Measurements from ENCODE around the gene IRX3. TPM values are rescaled to one million over a fixed set of nuclear protein-coding genes. Genes with fewer than 3 reads are reported as not detected.

Gene IRX3
- 38.9 TPM for total RNA-seq

- ATAC-seq = peak; percentile 78
Measured at GRCh38 chr16:54286366-54287130, at the start of gene IRX3. TSS of gene IRX3 (minus strand) at chr16:54286787. CDS start at chr16:54286050, 737 bp downstream.

GRCh38 chr16:54335230-54335629, 48.6 kb upstream of the IRX3 start:
- no peak for ATAC-seq

DNA sequence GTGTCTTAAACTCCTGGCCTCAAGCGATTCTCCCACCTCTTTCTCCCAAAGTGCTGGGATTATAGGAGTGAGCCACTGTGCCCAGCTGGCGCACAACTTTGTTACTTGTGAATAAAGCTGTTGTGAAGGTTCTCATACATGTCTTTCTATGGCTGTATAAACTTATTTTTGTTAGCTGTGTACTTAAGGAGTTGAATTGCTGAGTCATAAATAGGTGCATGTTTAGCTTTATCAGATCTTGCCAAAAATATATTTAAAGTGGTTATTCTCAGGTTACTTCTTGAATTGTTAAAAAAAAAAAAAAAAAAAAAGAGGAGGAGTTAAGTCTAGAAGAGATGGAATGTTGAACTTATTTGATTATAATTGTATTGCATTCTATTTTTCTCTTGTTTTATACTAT, 47.6 kb upstream of the IRX3 start:
- ATAC-seq = peak; percentile 26

DNA sequence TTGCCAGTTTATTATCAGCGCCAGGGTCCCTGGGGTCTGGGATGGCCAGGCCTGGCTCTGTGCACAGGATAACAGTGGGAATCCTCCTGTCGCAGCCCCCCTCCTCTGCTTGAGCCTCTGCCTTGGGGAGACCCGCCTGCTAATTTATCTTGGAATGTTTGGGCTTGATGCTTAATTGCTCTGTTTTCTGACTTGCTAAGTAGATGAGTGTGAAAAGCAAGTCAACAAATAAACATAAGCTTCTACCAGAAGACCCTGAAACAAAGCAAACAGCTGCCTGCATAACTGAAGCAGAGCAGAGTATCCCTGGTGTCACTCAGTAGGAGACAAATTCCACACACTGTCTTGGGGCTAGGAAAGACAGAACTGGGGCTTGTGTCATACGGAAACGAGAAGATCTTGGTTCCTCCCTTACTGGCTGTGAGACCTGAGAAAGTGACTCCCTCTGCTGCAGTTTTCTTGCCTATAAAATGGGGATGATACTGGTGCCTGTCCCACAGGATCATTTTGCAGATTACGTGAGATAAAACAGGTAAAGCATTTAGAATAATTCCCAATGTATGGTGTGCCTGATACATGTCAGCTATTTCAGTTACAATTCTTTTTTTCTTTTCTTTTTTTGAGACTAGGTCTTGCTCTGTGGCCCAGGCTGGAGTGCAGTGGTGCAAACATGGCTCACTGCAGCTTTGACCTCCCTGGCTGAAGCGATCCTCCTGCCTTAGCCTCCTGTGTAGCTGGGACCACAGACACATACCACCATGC, 44.8 kb upstream of the IRX3 start:
- no peak for ATAC-seq

- ATAC-seq = no peak
Measured at GRCh38 chr16:54327609-54328008, 41.0 kb upstream of the IRX3 start.

DNA sequence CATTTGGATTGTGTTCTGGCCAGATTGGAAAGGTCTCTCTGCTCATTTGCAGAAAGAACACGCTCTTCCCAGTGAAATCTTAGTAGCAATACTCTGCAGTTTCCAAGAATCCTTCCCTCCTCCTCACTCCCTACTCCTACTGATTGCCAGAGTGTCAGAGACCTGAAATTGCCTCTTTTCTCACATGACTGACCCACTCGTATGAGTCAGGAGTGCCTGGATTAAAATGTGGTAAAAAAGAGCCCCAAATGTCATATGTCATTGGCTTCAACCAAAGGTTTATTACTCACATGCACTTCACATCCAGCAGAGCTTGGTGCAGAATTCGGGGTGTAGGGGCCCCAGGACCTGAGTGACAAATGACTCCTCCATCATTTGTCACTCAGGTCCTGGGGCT, 39.7 kb upstream of the IRX3 start:
- ATAC-seq = no peak

GRCh38 chr16:54325616-54326265, 39.2 kb upstream of the IRX3 start:
- ATAC-seq = no peak

DNA sequence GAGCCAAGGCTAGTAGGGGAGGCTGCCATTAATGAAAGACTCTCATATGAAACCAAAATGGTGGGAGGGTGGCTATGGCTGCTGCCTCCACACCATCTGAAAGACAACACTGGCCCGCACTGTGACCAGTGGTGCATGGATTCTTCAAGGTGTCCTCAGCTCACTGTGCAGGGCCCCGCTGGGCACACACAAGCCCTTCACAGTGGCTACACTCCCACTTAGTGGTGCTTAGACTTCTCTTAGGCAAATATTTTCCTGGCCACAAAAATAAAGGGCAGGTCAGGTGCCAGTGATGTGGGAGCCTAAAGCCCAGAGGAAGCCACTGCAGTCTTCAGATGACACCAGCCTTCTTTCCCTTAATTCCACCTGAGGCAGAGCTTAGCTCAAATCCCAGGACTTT, 38.1 kb upstream of the IRX3 start:
- ATAC-seq = no peak

- no peak for ATAC-seq
Measured at GRCh38 chr16:54320697-54321340, 34.2 kb upstream of the IRX3 start.

DNA sequence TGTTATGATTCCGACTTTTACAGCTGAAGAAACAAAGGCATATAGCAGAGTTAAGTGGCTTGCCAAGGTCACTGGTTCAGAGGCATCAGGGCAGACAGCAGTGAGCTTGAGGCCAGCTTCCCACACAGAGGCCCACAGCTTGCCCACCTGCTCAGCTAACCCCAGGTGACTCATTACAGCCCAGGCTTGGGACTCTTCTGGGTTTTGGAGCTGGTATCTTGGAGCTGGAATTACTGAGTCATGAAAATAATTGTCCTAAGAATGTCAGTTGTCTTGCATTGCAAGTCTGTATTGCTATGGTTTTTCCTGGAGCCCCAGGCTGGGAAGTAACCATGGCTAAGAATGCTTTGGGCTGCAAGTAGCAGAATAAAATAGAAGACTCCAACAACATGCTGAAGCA, 32.4 kb upstream of the IRX3 start:
- ATAC-seq = no peak

DNA sequence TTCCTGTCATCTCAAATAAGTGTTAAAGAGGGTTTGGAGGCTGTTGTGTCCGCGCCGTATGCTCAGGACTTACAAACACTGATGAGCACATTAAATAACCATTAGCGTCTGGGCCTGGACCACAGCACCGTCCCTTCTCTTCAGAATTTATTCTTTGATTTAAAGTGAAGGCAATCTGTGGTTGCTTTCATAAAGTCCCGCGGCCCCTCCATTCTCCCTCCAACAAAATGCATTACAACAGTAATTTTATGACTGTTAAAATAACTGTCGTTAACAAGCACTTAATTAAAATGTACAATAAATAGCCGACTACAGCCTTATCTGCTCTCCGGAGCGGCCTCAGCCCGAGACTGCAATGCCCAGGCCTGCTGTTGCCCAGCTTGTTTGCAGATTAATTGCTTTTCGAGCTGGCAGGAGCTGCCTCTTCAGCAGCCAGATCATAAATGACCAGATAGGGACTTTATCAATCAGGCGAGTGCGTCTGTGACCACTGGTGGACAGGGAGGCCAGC, 30.6 kb upstream of the IRX3 start:
- ATAC-seq = no peak

DNA sequence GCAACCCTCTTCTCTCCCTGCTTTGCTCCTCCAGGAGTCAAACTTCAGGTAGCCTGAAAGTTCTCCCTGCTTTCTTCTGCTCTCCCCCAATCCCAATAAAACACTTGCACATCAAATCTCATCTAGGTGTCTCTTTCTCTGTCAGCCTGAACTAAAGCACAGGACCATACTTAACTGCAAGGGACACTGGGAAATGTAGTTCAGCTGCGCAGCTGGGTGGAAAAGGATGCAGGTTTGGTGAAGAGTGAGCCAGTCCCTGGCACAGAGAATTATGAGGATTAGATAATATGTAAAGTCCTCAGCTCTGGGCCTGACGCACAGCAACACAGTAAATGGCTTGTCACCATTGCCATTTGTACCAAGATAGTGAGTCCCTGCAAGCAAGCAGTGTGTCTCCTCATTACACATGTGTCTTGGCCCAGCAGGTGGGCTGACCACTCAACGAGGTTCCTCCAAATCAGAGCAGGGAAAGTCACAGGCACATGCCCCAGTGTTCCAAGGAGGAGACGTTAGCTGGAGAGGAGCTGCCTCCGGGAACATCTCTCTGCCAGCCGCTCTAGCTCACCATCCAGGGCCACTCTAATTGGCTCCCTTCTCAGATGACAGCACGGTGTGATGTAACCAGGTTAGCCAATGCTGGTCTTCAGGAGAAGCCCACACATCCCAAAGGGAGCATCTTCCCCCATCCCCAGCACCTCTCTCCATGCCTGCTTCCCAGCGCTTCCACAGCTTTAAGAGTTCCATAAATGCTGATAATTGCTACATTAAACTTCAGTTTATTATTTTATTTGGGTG, 29.7 kb upstream of the IRX3 start:
- ATAC-seq = no peak

DNA sequence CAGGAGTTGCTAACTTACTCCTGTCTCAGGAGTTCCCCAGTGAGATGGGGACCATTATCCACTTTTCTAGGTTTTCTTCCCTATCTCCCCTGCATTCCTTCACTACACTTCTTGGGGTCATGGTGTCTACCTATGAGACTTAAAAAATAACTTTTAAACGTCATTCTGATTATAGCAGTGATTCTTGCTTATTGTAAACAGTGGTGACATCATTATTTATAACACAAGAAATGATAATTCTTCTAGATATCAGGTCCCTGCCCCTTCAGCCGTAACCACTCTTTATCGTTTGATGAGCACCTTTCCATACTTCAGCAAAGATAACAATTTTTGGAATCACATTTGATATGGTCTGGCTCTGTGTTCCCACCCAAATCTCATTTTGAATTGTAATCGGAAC, 27.2 kb upstream of the IRX3 start:
- ATAC-seq = no peak

DNA sequence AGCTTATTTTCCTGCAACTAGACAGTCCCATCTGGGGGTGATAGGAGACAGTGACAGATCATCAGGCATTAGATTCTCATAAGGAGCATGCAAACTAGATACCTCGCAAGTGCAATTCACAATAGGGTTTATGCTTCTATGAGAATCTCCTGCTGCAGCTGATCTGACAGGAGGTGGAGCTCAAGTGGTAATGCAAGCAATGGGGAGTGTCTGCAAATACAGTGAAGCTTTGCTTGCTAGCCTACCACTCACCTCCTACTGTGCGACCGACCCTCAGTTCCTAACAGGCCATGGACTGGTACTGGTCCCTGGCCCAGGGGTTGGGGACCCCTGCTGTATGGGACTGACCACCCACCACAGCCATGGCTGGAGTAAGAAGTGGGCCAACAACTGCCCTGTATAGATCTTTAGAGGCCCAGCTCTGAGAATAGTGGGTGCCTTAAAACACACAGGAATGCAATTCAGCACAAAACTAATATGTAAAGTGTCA, 26.0 kb upstream of the IRX3 start:
- ATAC-seq = no peak

GRCh38 chr16:54309341-54309740, 22.8 kb upstream of the IRX3 start:
- ATAC-seq = no peak

DNA sequence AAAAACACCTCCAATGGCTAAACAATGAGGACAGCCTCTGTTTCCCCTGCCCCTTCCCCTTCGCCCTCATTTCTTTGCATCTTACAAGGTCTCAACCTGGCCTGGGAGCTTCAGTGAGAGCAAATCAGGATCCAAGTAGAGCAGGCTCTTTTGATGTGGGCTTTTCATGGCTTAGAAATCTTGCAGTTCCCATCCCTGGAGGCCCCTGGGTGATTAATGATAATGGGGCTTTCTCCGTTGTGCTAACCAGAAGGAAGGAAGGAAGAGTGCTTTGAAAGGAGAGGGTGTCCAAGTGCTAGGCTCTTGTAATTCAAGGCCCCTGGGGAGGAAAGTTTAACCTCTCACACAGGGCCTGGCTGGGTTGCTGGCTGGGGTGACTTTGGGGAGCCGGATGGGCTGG, 18.5 kb upstream of the IRX3 start:
- no peak for ATAC-seq

- ATAC-seq = no peak
Measured at GRCh38 chr16:54303613-54304012, 17.0 kb upstream of the IRX3 start.

GRCh38 chr16:54297154-54297553, 10.6 kb upstream of the IRX3 start:
- ATAC-seq = no peak

- ATAC-seq = no peak
Measured at GRCh38 chr16:54296543-54296942, 10.0 kb upstream of the IRX3 start.

DNA sequence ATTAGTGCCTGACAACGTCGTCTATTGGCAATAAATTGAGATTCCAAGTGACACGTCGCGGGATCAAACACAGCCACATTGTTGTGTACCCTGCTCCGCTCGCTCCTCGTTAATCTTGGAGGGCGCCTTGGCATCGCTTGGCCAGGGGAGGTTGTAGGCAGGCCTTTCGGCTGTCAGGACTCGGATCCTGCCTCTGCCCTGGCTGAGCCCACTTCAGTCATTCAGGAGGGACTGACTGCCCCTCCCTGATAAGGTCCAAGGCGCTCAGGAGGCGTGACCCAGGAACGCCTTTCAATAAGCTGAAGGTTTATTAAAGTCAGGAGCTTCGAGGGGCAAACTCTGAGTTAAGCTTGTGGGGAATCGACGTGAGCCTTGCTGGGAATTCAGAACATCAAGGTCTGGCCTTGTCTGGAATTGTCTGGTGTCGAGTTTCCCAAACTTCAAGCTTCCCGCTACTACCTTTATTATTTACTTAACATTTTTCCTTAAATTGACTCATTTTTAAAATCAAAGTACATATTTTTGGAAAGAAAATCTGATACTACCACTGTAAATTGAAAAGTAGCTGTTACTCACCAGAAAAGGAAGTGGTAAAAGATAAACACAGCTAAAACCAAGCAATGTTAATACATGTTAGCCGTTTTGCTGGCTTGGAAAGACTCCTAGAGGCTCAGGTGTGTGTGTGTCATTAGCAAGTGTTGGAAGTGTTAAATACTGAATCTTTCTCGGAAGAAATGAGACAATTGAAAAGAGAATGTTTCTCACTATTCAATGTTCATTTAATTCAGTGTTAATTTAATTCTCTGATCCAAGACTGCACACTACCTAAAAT, 5.3 kb upstream of the IRX3 start:
- ATAC-seq = no peak
